NCI-H1436 (cell line): ENCODE measurements around the gene FMNL1.

ENCODE experiments used
- DNase-seq: peaks from one replicate; lab custom pipeline; 2025; lab: John Stamatoyannopoulos, UW

The FMNL1 gene

GRCh38 chr17:45261577-45262515 lies 40.2 kb downstream of the FMNL1 start, which contains the start of gene SPATA32:
SPATA32 (minus strand) TSS chr17:45262094; CDS start chr17:45262016, 78 bp downstream.
- no peak for DNase-seq

DNA sequence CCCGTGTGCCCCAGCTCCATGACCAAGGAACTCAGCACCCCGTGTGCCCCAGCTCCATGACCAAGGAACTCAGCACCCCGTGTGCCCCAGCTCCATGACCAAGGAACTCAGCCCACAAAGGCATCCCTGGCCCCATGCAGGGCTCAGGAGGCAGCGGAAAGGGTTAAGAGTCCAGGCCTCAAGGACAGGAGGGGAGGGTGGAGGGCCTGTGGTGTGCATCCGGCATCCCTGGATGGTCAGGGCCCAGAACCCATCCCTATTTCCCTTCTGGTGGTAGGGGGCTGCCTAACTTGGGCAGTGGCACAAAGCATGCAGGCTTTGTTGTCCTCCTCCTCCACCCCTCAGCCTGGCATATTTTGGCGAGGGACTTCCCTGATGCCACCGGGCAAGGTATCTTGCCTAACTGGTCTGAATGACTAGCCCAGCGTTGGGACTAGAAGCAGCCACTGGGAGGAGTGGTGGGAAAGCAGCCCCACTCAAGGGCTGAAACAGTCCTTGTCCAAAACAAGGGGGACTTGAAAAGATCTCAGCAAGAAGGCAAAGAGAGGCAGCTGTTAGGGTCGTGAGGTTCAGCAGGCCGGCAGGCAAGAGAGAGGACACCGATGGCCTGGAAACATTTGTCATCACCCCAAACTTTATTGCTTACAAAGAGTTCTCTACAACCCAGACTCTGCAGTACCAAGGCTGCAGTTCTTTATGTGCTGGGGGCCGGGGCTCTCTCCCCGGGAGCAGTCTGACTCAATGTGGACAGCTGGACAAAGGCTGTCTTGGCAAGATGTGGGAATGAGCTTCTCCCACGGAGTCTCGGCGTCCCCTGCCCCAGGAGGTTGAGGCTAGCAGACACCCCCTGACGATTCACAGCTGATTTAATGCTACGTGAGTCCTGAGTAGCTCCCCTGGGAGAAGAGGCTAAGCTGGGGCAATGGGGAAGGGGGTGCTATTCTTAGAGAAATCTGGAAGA lies 41.1 kb downstream of the FMNL1 start:
- DNase-seq = no peak

DNA sequence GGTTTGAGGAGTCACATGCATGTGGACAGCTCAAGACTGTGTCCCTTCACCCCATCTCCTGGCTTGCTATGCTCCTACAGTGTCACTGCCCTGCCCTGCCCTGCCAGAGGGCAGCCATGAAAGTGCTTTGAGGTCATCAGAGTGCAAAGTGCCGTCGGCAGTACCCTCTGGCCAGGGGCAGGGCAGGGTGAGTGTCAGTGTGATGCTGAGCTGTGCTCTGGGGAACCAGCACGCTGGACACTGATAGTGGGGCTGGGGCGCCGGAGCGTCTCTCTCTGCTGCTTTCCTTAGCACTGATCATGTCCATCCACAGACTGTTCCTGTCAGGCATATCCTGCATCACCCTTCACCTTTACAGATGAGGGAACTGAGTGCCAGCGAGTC lies 41.8 kb downstream of the FMNL1 start:
- no peak for DNase-seq

DNA sequence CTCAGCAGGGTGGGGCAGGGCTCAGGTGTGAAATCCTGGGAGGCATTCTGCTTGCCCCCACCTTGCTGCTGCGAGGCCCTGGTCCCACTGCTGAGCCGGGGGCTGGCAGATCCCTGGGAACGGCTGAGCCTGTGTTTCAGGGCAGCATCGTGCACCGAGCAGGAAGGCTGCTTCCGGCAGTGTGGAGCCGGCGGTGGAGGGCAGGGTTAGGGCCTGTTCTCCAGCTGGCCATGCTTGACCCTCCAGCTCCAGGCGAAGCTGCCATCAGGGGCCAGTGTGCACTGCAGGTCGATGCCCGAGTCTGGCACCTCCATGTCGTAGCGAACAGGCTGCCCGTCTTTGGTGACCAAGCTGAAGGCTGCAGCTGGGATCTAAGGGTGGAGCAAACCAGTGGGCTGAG lies 42.7 kb downstream of the FMNL1 start:
- no peak for DNase-seq

DNA sequence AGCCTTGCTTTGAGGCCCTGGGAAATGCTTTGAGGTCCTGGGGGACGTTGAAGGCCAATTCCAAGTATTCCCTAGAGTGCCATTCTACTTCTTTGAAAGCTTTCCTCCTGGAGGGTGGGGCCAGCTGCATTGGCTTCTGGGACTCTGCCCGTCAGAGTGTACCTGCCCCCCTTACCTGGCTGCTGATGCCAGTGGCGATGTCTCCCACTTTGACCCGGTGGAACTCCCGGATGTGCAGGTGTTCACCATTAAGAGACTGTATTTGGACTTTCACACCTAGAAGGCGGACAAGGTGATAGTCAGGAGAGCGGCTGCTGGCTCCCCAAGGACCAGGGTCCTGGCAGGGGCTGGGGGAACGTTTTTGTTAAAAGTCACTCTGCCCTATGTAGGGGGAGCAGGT lies 43.3 kb downstream of the FMNL1 start:
- peak; percentile 67 for DNase-seq

DNA sequence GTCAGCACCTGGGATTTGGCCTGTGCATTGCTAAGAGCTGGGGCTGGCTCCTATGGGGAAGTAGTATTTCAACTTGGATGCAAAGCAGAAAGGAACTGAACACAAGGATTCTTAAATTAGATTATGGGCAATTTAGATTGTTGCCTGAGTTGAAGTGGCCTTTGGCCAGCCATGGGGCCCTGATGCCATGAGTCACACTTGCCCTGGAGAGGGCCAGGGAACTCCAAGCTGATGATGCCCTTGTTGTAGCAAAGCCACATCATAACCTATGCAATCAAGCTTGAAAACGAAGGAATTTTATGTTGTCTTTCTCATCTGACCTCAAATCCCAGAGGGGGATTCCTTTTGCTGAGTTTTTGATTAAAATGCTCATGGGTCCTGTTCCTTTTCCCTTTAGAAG lies 44.1 kb downstream of the FMNL1 start:
- DNase-seq = no peak

- DNase-seq = no peak
Measured at GRCh38 chr17:45266372-45266926, 44.8 kb downstream of the FMNL1 start.

DNA sequence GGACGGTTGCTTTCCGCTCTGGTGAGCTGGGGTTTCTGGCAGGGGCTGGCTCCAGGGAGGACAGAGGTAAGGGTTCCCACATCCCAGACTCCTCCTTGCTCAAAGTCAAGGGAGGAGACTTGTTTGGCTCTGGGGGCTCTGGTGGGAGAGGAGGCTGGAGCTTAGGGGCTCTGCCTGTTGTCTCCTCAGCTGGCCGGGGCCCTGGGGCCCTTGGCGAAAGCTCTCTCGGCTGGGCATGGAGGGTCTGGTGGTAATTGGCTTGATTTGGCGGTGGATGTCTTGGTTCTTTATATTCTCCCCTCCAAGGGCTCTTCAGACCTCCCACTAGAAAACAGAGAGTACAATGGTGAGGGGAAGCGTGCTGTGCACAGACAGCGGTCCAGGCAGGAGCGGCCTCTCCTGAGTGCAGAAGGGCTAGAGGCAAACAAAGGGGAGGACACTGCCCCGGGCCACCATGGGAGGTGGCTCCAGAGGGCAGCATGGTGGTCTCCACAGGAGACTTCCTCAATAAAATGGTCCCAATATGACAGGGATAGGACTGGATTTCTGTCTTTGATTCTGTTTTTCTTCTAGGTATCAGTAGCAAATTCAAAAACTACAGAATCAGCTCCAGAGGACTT lies 45.9 kb downstream of the FMNL1 start:
- DNase-seq = no peak

DNA sequence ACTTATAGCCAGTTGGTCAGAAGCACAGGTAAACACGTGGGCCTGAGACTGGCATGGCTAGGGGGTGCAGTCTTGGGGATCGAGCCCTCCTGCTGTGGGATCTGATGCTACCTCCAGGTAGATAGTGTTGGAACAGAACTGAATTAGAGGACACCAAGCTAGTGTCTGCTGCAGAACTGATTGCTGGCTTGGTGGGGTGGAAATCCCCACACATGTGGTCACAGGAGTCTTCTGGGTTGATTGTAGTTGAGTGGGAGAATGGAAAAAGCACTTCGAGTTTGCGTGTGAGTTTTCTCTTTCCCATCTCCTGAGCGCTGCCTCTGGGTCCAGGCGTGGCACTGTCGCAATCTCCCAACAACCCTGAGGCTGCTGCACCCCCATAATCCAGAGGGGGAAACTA lies 48.2 kb downstream of the FMNL1 start:
- no peak for DNase-seq

- DNase-seq = peak; percentile 26
Measured at GRCh38 chr17:45270828-45271418, 49.2 kb downstream of the FMNL1 start.

DNA sequence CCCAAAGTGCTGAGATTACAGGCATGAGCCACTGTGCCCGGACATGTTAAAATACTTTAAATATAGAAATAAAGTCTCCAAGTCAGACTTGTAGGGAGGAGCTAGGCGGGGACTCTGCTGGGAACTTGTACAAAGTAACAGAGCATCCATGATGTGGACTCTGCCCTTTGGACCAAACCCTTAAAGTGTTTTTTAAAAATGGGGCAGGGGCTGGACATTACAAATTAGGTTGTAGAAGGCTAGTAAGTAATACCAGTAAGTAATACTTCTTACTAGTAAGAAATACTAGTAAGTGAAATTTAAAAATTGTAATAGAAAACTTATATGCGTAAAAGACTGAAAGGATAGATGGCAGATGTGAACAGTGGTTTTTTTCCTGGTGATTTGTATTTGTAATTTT lies 49.9 kb downstream of the FMNL1 start:
- DNase-seq = no peak

DNA sequence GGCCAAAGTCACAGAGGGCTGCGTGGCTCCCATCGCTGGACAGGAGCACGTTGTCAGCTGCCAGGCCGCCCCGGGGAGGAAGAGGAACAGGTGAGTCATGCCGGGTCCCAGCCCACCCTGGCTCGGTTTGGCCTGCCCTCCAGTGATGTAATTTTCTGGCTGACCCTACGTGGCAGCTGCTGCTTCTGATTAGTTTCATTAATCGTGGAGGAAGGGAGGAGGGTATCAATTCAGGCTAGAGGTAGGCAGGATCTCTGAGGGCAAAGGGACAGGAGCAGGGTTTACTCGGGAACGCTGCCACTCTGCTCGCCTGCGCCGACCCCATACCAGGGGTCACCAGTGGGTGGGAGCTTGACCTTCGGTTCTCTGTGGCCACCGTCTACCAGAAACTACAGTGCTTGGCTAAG lies 51.9 kb downstream of the FMNL1 start:
- no peak for DNase-seq

- DNase-seq = no peak
Measured at GRCh38 chr17:45274033-45274432, 52.3 kb downstream of the FMNL1 start.

GRCh38 chr17:45276031-45276430 lies 54.3 kb downstream of the FMNL1 start:
- DNase-seq = no peak

GRCh38 chr17:45277216-45277849 lies 55.6 kb downstream of the FMNL1 start:
- DNase-seq = peak; percentile 91

DNA sequence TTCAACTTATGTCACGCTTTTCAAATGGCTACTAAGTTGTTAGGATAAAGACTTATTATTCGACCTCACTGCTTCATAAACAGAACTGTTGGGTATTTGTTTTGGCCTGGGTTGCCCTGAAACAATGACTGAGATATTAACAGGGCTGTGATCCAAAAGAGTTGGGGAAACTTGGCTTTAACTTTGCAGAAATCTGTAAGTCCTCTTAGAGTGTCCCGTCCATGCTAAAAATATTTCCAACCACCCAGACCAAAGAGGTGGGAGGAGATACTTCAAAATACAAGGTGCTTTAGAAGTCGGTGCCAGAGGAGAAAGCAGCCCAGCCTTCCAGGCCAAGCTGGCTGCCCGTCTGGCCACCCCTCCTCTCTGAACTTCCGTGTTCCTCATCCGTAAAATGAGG lies 56.3 kb downstream of the FMNL1 start:
- DNase-seq = no peak

DNA sequence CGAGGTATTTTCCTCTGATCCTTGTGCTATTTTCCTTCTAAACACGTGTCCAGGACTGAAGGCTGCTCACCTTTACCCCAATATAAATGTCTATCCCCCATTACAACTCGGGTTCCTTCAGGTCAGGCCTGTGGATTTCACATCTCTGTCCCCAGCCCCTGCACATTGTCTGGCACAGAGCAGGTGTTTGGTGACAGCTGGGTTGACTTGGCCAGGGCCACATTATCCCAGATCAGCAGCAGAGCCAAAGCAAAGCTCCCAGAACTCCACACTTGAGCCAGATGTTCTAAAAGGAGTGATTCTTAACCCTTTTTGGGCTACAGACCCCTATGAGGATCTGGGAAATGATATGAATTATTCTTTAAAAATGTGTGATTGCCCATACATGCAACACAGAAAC lies 58.2 kb downstream of the FMNL1 start:
- DNase-seq = no peak

GRCh38 chr17:45282683-45283644 lies 61.3 kb downstream of the FMNL1 start:
- peak; percentile 23 for DNase-seq

DNA sequence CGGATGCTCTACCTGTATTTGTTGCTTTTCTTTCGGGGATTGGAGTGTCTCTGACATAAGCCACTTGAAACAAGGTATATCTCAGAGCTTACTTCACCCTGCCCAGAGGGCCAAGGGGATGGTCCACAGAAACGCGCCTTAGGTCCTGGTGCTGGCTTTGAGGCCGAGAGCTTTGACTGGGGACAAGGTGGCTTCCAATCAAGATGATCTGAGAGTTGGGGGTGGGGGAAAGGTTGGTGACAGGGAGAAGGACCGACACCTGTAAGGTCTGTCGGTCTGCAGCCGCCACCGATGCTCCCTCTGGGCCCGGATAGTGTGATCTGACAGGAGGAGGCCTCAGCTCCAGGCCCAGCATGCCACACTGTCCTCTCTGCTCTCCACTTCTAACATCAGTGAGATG lies 62.0 kb downstream of the FMNL1 start:
- no peak for DNase-seq
